A549 (cell line): Measurements from ENCODE around the gene IGF2BP1.

ENCODE experiments used
- CEBPB ChIP-seq, 2 experiments: fragments of >200 bp in 1 of 2; sonication (Bioruptor Twin) in 1 of 2; formaldehyde crosslinking in 1 of 2; IDR thresholded peaks; 2 replicates each; pipeline ENCODE4 v1.6.1; 2012 to 2016
- CTCF ChIP-seq: fragments of >200 bp; sonication (Bioruptor Twin); formaldehyde crosslinking; IDR thresholded peaks from 3 replicates; pipeline ENCODE4 v1.5.1; 2016
- JUN ChIP-seq, 2 experiments: fragments of >200 bp; sonication (Bioruptor Twin); formaldehyde crosslinking; IDR thresholded peaks; 2 replicates in 1 of 2; 3 replicates in 1 of 2; pipeline ENCODE4 v1.6.1; 2016 to 2017
- JUNB ChIP-seq: fragments of >200 bp; sonication (Bioruptor Twin); formaldehyde crosslinking; IDR thresholded peaks from 2 replicates; pipeline ENCODE4 v1.6.1; 2016
- POLR2A ChIP-seq: IDR thresholded peaks from 2 replicates; pipeline ENCODE4 v1.6.1; 2012; ENCODE audit warnings: mild to moderate bottlenecking, low read length
- REST ChIP-seq: fragments of 200-600 bp; sonication (generic); IDR thresholded peaks from 2 replicates; pipeline ENCODE4 v1.6.1; 2016; ENCODE audit warnings: antibody characterized with exemption, mild to moderate bottlenecking, moderate library complexity
- RNF2 ChIP-seq: fragments of 200-600 bp; sonication (generic); IDR thresholded peaks from 2 replicates; pipeline ENCODE4 v1.6.1; 2016; ENCODE audit warnings: low read depth, mild to moderate bottlenecking, antibody characterized with exemption, moderate library complexity, borderline replicate concordance

DNA sequence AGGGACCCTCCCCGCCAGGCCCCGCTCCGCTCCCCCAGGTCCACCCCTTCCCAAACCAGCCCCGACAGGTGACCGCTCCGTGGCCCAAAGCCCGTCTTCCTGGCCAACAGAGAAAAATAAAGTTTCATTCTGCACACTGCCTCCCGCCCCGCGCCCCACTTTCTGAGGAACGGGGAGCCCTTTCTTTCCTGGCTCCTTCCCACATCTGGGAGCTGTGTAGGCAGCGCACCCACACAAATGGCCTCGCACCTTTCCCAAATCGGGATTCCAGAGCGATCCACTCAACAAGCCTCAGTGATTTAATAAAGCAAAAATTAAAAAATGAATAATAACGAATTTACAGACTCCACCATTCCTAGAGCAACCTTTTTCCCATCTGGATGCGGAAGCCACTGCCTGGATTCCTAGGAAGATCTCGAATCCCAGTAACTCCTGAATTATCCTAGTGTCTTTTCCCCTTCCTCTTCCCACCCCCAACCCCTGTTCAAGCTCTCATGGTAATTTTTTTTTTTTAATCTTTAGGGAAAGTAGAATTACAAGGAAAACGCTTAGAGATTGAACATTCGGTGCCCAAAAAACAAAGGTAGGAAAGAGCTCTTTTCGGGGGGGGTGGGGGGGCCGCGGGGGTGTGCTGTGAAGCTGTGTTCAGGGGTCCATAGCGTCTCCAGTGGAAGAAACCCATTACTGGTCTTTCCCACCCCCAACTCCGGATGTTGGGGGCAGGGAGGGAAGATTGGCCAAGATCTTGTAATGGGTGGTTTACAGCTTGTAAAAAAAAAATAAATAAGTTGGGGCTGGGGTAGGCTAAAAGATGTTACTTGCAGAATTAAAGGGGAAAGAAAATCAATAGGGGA, 1.6 kb downstream of the IGF2BP1 start:
- no peak for TF ChIP-seq POLR2A
- no peak for TF ChIP-seq CTCF
- no peak for TF ChIP-seq REST
- no peak for TF ChIP-seq JUNB
- TF ChIP-seq JUN (IDR thresholded peaks at IDR 0.05), result peak in 1 of 2 experiments; percentile 30; a peak in 1 of 5 replicates
- TF ChIP-seq RNF2, result no peak
- peak in 1 of 2 experiments; percentile 71; a peak in 2 of 4 replicates for TF ChIP-seq CEBPB (IDR thresholded peaks at IDR 0.05)
